ENCODE results near the gene PLOD1.
"Not testable (repeated sequence)": the region's sequence is repeated elsewhere in the genome, so short reads cannot be mapped to it uniquely, and the experiment has no call there.

Gene PLOD1

DNA sequence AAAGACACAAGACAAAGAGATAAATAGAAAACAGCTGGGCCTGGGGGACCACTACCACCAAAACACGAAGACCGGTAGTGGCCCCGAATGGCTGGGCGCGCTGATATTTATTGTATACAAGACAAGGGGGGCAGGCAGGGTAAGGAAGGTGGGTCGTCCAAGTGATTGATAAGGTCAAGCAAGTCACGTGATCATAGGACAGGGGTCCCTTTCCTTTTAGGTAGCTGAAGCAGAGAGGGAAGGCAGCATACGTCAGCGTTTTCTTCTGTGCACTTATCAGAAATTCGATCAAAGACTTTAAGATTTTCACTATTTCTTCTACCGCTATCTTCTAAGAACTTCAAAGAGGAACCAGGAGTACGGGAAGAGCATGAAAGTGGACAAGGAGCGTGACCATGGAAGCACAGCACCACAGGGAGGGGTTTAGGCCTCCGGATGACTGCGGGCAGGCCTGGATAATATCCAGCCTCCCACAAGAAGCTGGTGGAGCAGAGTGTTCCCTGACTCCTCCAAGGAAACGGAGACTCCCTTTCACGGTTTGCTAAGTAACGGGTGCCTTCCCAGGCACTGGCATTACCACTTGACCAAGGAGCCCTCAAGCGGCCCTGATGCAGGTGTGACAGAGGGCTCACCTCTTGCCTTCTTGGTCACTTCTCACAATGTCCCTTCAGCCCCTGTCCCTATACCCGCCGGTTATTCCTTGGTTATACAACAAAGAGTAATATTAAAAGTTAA is 21.9 kb upstream of the PLOD1 start:
- not testable (repeated sequence) for DNase-seq (ENCODE audit: low read depth in 1 of 2, low spot score in 1 of 2)

DNA sequence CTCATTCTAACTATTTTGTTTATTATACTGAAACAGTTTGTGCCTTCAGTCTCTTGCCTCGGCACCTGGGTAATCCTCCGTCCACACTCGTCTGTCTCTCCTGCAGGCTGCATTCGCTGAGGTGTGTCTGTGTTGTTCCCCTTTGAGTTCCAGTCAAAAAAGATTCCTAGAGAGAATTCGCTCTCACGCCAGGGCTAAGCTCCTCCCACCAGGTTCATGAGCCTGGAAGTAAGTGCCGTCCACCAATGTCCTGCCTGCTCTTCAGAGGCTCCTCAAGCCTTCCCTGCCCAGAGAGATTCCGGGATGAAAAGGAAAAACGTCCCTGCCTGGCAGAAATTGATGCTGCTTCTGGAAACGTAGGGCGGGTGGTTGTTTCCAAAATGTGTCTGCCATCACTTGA is 21.2 kb upstream of the PLOD1 start:
- no peak for DNase-seq (ENCODE audit: low read depth in 1 of 2, low spot score in 1 of 2)

DNA sequence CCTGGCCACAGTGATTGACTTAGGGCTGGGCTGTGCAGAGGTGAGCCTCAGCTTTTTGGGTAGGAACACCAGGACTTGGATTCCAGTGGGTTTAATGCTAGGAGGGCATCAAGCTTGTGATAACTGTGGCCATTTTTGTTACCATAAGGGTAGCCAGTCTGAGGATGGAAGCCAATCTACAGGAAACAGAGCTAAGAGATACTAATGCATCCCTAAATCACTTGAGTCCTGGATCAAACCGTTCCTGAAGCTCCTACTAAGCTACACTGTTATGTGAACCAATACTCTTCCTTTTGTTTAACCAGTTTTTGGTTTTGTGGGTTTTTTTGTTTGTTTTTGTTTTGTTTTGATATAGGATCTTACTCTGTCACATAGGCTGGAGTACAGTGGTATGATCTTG is 20.5 kb upstream of the PLOD1 start:
- DNase-seq (ENCODE audit: low read depth in 1 of 2, low spot score in 1 of 2), result no peak

DNA sequence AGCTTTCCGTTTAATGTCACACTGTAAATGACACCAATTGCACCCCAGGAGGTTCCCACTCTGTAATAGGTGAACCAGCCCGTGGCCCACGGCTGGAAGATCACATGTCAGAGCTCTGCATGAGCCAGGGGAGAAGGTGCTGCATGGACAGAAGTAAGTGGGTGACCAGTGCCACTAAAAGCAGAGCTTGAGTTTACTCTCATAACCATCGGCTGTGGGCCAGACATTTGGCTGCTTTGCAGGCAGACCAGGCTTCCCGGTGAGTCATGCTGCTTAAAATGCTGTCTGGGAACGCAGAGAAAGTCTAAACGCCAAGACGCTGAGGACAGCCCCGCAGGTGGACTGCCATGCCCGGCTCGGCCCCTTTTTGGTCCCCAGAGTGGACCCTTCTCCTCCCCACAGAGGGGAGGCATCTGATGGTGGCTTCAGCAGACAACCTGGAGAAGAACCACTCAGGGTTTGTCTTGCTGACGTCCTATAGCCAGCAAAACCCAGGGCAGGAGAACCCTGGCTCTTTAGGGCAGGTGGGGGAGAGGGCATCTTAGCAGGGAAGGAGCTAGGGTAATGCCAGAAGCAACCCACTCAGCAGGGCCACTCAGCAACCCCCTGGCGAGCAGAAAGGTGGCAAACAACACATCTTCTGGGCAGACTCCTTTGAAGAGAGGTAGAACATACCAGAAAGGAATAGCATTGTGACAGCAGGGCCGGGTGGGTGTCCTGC is 15.6 kb upstream of the PLOD1 start:
- no peak for DNase-seq (ENCODE audit: low read depth in 1 of 2, low spot score in 1 of 2)

DNA sequence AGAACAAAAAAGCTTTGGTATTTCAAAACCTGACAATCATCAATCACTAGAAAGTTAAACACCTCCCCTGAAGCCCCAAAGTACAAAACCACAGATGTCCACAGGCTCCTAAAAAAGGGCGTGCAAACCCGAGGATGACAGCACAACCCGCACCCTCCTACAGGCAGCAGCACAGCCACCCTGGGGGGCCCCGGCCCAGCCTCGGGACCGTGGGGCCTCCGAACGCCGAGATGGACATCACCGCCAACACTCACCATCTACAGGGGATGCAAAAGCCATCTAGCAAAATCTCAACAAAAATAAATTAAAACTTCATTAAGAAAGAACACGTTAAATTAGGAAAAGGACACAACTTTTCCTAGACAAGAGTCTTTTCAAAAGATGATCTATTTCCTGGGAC is 14.9 kb upstream of the PLOD1 start:
- DNase-seq (ENCODE audit: low read depth in 1 of 2, low spot score in 1 of 2), result no peak

DNA sequence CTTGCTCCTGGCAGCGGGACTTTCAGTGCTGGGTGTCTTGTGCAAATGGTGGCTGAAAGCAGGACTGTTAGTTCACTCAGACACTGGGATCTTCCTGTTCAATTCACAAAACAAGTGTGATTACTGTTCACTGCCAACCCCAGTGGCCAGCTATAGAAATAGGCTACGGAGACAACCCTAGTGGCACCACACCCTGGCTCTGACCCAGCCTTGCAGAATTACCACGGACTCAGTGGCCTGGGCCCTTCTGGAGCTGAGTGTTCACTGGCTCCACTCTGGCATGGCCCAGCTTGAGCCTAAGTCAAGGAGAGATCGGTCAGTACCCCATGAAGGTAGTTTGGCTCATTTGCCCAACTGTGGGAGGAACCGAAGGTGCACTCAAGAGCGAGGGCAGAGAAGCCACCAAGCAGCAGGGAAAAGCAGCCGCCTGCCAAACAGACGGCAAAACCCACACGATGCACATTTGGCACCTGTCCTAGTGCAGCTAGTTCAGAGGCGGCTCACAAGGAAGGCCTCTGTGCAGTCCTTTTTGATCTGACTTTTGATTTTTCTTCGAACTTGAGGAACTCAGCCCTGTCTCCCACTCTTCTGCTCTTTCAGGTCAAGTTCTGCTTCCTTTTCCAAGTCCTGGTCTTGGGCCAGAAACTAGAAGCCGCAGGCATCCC is 14.1 kb upstream of the PLOD1 start:
- no peak for DNase-seq (ENCODE audit: low read depth in 1 of 2, low spot score in 1 of 2)

DNA sequence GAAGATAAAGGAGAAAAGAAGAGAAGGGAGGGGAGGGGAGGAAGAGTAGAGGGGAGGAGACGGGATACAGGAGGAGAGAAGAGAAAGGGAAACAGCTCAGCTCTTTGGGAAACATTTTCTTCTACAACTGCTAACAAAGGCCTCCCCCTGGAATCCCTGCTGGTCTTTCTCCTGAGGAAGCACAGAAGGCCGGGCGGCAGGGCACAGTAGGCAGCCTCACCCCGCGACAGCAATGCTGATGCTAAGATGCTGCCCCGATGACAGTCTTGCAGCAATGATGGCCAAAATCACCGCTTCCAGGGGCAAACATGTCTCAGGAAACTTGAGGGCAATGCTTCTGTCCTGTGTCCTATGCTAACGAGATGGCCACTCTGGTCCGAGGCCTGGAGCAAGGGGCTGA is 13.5 kb upstream of the PLOD1 start:
- no peak for DNase-seq (ENCODE audit: low read depth in 1 of 2, low spot score in 1 of 2)

DNA sequence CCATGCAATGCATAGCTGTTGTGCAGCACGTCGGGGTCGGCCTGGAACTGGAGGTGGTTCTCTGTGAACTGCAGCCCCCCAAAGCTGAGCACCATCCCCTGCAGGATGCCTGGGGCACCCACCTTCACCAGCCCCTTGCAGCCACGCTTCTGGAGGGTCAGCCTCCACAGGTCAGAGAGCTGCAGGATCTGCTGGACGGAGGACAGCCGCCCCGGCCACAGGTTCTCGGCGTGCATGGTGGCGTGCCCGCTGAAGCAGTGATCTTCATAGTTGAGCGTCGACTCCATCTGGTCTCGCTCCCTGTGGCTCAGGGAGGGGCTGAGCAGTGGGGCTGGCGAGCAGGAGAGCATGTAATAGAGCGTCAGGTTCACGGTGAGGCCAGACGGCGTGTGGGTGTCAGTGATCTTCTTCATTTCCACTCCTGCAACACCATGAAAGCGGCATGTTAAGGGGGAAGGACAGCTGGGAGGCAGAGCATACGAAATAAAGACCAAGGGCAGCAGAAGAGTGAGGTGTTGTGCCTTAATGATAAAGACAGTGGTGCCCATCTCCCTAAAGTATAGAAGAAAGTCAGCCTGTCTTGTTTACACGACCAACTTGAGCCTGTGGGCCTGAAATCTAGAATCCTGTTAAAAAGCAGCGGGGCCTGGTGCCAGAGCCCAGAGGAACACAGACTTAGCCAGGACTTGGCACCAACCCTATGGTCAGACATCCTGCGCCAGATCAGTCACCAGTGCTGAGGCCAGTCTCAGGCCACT is 11.3 kb upstream of the PLOD1 start:
- no peak for DNase-seq (ENCODE audit: low read depth in 1 of 2, low spot score in 1 of 2)

DNA sequence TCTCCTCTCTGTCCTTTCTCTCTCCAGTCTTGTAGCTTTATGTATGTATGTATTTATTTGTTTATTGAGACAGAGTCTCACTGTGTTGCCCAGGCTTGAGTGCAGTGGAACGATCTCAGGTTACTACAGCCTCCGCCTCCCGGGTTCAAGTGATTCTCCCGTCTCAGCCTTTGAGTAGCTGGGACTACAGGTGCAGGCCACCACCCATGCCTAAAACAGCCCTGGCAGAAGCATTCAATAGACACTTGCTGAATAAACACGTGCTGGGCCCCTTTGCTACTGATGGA is 10.7 kb upstream of the PLOD1 start:
- no peak for DNase-seq (ENCODE audit: low read depth in 1 of 2, low spot score in 1 of 2)

DNA sequence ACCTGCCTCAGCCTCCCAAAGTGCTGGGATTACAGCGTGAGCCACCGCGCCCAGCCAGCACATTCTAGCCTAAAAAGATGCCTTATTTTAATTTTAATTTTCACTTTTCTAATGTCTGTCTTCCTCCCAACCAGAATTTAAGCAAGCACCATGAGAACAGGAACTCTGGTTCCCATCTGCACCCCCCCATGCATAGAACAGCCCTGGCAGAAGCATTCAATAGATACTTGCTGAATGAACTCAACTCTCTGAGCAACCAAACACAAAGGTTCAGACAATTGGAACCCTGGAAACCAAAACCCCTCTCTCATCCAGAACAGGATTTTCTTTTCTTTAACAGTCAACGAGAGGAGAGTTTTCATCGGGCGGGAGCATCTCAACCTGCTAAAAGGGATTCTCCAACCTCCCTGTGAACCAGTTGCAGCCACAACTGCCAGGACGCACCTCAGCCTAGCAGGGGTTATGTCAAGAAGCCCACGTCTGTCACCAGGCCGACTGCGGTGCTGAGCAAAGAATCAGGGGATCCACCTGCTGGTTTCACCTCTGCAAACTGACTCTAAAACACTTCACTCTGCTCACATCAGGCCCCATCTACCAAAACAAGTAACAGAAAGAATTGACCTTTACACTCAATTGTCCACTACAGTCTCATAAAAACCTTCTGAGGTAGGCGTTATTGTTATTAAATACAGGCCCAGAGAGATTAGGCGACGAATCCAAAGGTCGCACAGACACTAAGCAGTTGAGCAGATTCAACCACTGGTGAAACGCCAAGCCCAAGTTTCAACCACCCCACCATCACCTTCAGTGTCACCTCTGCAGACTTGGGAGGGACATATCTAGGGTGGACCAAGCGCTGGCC is 10.0 kb upstream of the PLOD1 start:
- DNase-seq (ENCODE audit: low read depth in 1 of 2, low spot score in 1 of 2), result no peak

DNA sequence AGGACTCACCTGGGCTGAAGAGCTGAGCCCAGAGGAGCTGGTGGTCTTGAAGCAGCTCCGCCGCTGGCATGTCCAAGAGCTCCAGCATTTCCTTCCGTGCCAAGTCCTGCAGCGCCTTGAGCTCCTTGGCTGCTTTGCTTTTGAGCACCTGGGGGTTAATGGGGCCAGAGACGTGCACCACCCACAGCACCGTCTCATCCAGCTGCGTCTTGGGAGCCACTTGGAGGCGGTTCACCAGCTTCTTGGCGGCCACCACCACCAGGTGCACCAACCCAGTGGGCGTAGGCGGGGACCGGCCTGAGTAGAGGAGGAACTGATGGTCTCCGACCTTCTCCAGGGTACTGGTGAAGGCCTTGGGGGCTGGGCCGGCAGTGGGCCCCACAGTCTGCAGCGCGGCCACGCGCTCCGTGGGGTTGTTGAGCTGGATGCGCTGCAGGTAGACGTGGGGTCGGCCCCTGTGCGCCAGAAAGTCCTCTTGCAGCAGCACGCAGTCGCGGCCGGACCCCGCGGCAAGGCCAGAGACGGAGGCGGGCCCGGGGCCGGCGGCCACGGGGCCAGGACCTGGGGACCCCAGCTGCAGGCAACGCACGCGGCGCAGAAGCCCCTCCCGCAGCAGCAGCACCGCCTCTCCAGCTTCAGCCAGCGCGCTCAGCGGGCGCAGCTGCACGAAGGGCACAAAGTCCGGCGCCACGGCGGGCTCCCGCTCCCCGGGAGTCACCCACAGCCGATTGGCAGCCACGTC is 9.2 kb upstream of the PLOD1 start:
- not testable (repeated sequence) for DNase-seq (ENCODE audit: low read depth in 1 of 2, low spot score in 1 of 2)

DNA sequence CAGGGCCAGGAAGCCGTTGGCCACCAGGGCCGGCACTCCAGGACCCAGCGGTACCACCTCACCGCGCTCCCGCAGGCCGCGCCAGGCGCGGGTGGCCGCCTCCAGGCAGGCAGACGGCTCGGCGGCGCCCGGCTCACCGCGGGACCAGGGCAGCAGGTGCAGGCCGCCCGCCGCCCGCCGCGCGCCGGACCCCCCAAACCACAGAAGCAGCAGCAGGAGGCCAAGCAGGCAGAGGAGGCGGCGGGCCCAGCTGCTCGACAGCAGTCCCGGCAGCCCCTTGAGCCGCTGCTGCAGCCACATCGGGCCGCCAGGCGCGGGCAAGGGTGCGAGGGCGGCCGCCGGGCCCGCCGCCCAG is 8.6 kb upstream of the PLOD1 start:
- no peak for DNase-seq (ENCODE audit: low read depth in 1 of 2, low spot score in 1 of 2)

DNA sequence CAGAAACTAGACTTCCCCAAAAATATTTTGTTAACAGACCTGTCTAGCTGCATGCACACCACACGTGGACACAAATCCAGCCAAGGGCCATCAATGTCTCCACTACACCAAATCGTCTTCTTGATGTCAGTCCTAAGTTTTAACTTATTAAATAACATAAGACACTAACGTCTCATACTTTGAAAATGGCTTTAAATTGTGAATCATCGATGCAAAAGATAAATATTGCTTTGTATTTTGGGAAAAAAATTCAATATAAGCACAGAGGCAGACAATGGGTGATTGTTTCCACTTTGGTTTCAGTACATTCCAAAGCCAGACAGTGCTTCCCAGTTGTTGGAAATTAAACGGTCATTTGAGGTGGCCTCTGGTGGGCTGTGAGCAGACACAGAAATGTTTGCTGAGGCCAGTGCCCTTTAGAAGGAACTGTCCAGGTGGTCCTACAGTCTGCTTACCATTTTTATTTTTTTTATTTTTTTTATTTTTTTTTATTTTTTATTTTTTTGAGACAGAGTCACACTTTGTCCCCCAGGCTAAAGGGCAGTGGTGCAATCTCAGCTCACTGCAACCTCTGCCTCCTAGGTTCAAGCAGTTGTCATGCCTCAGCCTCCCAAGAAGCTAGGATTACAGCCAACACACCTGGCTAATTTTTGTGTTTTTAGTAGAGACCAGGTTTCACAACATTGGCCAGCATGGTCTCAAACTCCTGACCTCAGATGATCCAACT is 6.5 kb upstream of the PLOD1 start:
- no peak for DNase-seq (ENCODE audit: low read depth in 1 of 2, low spot score in 1 of 2)

DNA sequence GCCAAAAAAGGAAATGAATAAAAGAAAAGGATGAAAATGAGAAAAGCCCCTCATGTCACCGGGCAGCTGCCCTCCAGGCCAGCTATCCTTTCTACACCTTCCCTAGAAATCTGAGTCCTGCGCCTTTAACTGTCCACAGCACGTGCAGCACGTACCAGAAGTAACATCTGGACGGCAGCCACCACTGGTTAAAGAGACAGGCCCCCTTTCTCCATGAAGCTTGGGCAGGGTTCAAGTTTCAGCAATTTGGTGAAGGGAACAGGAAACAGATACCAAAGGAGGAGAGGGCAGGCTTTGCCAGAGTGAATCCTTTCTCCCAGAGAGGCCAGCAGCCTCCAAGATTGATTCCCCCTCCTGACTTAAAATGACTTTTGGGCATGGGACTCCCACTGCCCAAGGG is 4.7 kb upstream of the PLOD1 start:
- DNase-seq (ENCODE audit: low read depth in 1 of 2, low spot score in 1 of 2), result no peak

DNA sequence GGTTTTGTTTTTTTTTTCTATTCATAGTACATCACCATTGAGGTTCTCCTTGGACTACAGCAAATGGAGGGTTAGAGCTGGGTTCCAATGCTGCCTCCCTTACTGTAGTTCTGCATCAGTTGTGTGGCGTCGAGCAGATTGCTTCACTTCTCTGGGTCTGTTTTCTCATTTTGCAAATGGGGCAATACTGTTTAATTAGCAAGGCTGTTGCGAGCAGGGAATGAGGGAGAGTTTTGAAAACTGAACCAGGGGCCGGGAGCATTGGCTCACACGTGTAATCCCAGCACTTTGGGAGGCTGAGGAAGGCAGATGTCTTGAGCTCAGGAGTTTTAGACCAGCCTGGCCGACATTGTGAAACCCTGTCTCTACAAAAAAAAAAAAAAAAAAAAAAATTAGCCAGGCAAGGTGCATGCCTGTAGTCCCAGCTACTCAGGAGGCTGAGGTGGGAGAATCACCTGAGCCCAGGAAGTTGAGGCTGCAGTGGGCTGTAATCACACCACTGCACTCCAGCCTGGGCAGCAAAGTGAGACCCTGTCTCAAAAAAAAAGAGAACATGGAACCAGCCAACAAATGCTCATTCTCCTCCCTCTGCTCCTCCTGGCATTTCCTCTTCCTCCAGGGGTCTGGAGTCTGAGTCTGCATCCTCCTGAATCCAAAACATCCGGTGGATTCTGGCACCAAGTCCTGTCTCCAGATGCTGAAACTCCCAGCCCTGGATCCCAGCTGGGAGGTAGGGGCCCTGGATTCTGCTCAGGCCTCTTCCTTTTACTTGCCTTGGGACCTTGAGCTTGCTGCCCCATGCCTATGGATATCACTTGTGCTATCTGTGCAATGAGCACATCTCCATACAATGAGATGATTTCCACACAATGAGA is 3.7 kb upstream of the PLOD1 start:
- no peak for DNase-seq (ENCODE audit: low read depth in 1 of 2, low spot score in 1 of 2)

DNA sequence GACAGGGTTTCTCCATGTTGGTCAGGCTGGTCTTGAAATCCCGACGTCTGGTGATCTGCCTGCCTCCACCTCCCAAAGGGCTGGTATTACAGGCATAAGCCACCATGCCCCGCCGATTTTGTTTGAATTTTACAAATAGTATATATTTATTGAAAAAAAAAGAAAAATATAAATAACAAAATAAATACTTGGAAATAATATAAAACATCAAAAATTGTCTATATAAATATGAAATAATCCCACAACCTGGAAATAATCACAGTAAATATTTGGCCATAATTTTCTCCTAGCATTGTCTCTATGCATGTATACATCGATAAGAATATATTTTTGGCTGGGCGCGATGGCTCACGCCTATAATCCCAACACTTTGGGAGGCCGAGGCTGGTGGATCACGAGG is 2.7 kb upstream of the PLOD1 start:
- no peak for DNase-seq (ENCODE audit: low read depth in 1 of 2, low spot score in 1 of 2)

DNA sequence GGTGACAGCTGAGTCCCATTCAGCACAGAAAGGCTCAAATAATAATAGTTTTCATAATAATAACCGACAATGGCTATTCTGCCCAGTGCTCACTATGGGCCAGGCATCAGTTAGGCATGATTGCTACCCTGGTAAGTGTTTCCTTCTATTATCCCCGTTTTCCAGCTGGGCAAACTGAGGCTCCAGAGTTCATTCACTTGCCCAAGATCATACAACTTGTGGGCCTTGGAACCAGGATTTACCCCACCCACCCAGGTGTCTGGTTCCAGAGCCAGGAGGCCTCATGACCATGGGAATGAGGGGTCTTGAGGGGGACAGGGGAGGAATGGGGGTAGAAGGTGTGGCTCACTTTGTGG is 518 bp downstream of the PLOD1 start:
- DNase-seq (ENCODE audit: low read depth in 1 of 2, low spot score in 1 of 2), result no peak

DNA sequence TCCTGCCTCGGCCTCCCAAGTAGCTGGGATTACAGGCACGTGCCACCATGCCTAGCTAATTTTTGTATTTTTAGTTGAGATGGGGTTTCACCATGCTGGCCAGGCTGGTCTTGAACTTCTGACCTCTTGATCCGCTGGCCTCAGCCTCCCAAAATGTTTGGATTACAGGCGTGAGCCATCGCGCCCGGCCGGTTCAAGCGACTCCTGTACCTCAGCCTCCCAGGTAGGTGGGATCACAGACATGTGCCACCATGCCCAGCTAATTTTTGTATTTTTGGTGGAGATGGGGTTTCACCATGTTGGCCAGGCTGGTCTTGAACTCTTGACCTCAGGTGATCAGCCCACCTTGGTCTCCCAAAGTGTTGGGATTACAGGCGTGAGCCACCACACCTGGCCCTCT is 1.2 kb downstream of the PLOD1 start:
- DNase-seq (ENCODE audit: low read depth in 1 of 2, low spot score in 1 of 2), result not testable (repeated sequence)

All from activated CD4-positive, alpha-beta T cell treated with anti-CD3 and anti-CD28 coated beads, Interleukin-2, amount 50 U/mL, for 24 hours (primary cell).